Measurements from ENCODE around the gene ATP5IF1. TPM values are rescaled to one million over a fixed set of nuclear protein-coding genes. Genes with fewer than 3 reads are reported as not detected.
A peak's percentile ranks its signal among the peaks of the same experiment; 100 is the strongest.

ATP5IF1 gene
- 100 to 1,000 TPM; 326 to 331 TPM for total RNA-seq

GRCh38 chr1:28235755-28236655 lies at the start of gene ATP5IF1:
Gene ATP5IF1 (plus strand): TSS chr1:28236124. CDS start chr1:28236184, 60 bp downstream.
- H3K4me3 ChIP-seq = peak within 1 kb of the TSS; percentile 71
- peak; percentile 97 for DNase-seq
- H3K36me3 ChIP-seq = no peaks in the 10 kb centered on the region
- intact Hi-C loops (cut with DNase I) = no loop called here
- no peak for TF ChIP-seq CTCF (IDR thresholded peaks at IDR 0.05)
- peak within 1 kb of the TSS; percentile 89 for H3K27ac ChIP-seq
- H3K9ac ChIP-seq (ENCODE audit: low read depth in 2 of 2, low read length in 2 of 2) = peak within 1 kb of the TSS; percentile 95 to 97
- peaks cover 14% of the 10 kb centered on the region for H3K4me1 ChIP-seq
- no peaks in the 10 kb centered on the region for H3K27me3 ChIP-seq
- H3K9me3 ChIP-seq = no peaks in the 10 kb centered on the region

- no peaks in the 10 kb centered on the region for H3K4me1 ChIP-seq
- no peaks in the 10 kb centered on the region for H3K27me3 ChIP-seq
- no peaks in the 10 kb centered on the region for H3K9me3 ChIP-seq
- DNase-seq = no peak
- H3K36me3 ChIP-seq = no peaks in the 10 kb centered on the region
- H3K27ac ChIP-seq = no peak overlapping the region
- H3K4me3 ChIP-seq = no peak overlapping the region
- intact Hi-C loops (cut with DNase I) = no loop called here
- no peak for TF ChIP-seq CTCF (IDR thresholded peaks at IDR 0.05)
- H3K9ac ChIP-seq (ENCODE audit: low read depth in 2 of 2, low read length in 2 of 2) = no peak overlapping the region
These were observed 45.5 kb upstream of the ATP5IF1 start for GRCh38 chr1:28190337-28190979.

- Histone ChIP-seq H3K36me3 (no peaks in the 10 kb centered on the region), H3K4me3 (no peak overlapping the region), H3K27me3 (no peaks in the 10 kb centered on the region), H3K27ac (no peak overlapping the region), H3K9me3 (no peaks in the 10 kb centered on the region), H3K9ac (ENCODE audit: low read depth in 2 of 2, low read length in 2 of 2) (no peak overlapping the region), H3K4me1 (no peaks in the 10 kb centered on the region)
- no peak for DNase-seq
- no peak for TF ChIP-seq CTCF (IDR thresholded peaks at IDR 0.05)
- intact Hi-C loops (cut with DNase I) = no loop called here
These were observed 44.8 kb upstream of the ATP5IF1 start for GRCh38 chr1:28190996-28191645.

- Histone ChIP-seq H3K9ac (ENCODE audit: low read depth in 2 of 2, low read length in 2 of 2) (no peak overlapping the region), H3K27me3 (no peaks in the 10 kb centered on the region), H3K9me3 (no peaks in the 10 kb centered on the region), H3K36me3 (no peaks in the 10 kb centered on the region), H3K4me3 (no peak overlapping the region), H3K27ac (no peak overlapping the region), H3K4me1 (no peaks in the 10 kb centered on the region)
- no peak for DNase-seq
- intact Hi-C loops (cut with DNase I) = no loop called here
- no peak for TF ChIP-seq CTCF (IDR thresholded peaks at IDR 0.05)
These were observed 42.2 kb upstream of the ATP5IF1 start for GRCh38 chr1:28193701-28194161.

GRCh38 chr1:28194326-28195035 lies 41.4 kb upstream of the ATP5IF1 start:
- Histone ChIP-seq H3K36me3 (no peaks in the 10 kb centered on the region), H3K4me1 (no peaks in the 10 kb centered on the region), H3K9ac (ENCODE audit: low read depth in 2 of 2, low read length in 2 of 2) (no peak overlapping the region), H3K27me3 (no peaks in the 10 kb centered on the region), H3K27ac (no peak overlapping the region), H3K9me3 (no peaks in the 10 kb centered on the region), H3K4me3 (no peak overlapping the region)
- intact Hi-C loops (cut with DNase I) = no loop called here
- DNase-seq = no peak
- no peak for TF ChIP-seq CTCF (IDR thresholded peaks at IDR 0.05)
